OCI-LY7 (cell line): ENCODE results near the gene CLEC4F. TPM values are rescaled to one million over a fixed set of nuclear protein-coding genes. Genes with fewer than 3 reads are reported as not detected.

Experiments used
- BruUV-seq: library from RNA; stranded (reverse); fragments of 400-500 nt; replicated peaks from 2 replicates; lab custom pipeline; 2021; lab: Mats Ljungman, UMichigan
- CTCF ChIA-PET: fragments of 300-600 bp; sonication (Branson Sonifier 250); formaldehyde crosslinking; loops from one replicate; lab custom pipeline; 2022; ENCODE audit warnings: antibody characterized with exemption; ENCODE audit not compliant: unreplicated experiment; lab: Charles Lee
- POLR2A ChIA-PET: fragments of 300-600 bp; sonication (Branson Sonifier 250); formaldehyde crosslinking; loops from one replicate; lab custom pipeline; 2022; ENCODE audit warnings: antibody characterized with exemption; lab: Charles Lee
- DNase-seq: peaks from one replicate; pipeline ENCODE4 v3.0.0-alpha.2; 2015; ENCODE audit warnings: low spot score
- H2AFZ ChIP-seq: fragments of 200-600 bp; sonication (generic), shearing (Covaris generic); 2 replicates; pipeline ENCODE4 v1.6.1; 2014; ENCODE audit warnings: mild to moderate bottlenecking, antibody characterized with exemption, low read length, moderate library complexity
- H3K27ac ChIP-seq: fragments of 200-600 bp; sonication (generic); 2 replicates; pipeline ENCODE4 v1.5.1; 2014; ENCODE audit warnings: mixed run types, low read depth, mild to moderate bottlenecking, moderate library complexity, low read length, inconsistent platforms; ENCODE audit not compliant: poor library complexity, severe bottlenecking
- H3K36me3 ChIP-seq: fragments of 200-600 bp; sonication (generic); 2 replicates; pipeline ENCODE4 v1.6.1; 2014; ENCODE audit warnings: mild to moderate bottlenecking, antibody characterized with exemption, low read length, moderate library complexity, mixed read lengths; ENCODE audit not compliant: insufficient read depth
- H3K4me1 ChIP-seq: fragments of 200-600 bp; sonication (generic); 2 replicates; pipeline ENCODE4 v1.5.1; 2014; ENCODE audit warnings: mild to moderate bottlenecking, low read length; ENCODE audit not compliant: insufficient read depth, poor library complexity, severe bottlenecking
- H3K4me2 ChIP-seq: fragments of 200-600 bp; sonication (generic); 2 replicates; pipeline ENCODE4 v1.6.1; 2014; ENCODE audit warnings: mild to moderate bottlenecking, low read length
- H3K4me3 ChIP-seq: fragments of 200-600 bp; sonication (generic); 2 replicates; pipeline ENCODE4 v1.5.1; 2014; ENCODE audit warnings: mild to moderate bottlenecking, low read depth, low read length; ENCODE audit not compliant: poor library complexity, severe bottlenecking
- H3K79me2 ChIP-seq: fragments of 200-600 bp; sonication (generic); 2 replicates; pipeline ENCODE4 v1.6.1; 2016; ENCODE audit warnings: low read depth, mild to moderate bottlenecking, low read length, moderate library complexity, mixed read lengths; ENCODE audit not compliant: insufficient read depth
- H3K9me2 ChIP-seq: fragments of 200-600 bp; sonication (generic); 2 replicates; pipeline ENCODE4 v1.6.1; 2016; ENCODE audit warnings: mild to moderate bottlenecking, low read length, mixed read lengths; ENCODE audit not compliant: insufficient read depth
- H3K9me3 ChIP-seq: fragments of 200-600 bp; sonication (generic); 2 replicates; pipeline ENCODE4 v1.6.1; 2014; ENCODE audit warnings: mild to moderate bottlenecking, mixed run types, low read length, mixed read lengths
- H4K20me1 ChIP-seq: fragments of 200-600 bp; sonication (generic); 2 replicates; pipeline ENCODE4 v1.6.1; 2014; ENCODE audit warnings: mild to moderate bottlenecking, antibody characterized with exemption, low read length, moderate library complexity, mixed read lengths; ENCODE audit not compliant: insufficient read depth
- EZH2phosphoT487 ChIP-seq: fragments of 200-600 bp; sonication (generic); IDR thresholded peaks from 2 replicates; pipeline ENCODE4 v1.6.1; 2018; ENCODE audit warnings: low read depth, borderline replicate concordance, mild to moderate bottlenecking, mixed run types, antibody characterized with exemption, low read length, moderate library complexity, mixed read lengths
- intact Hi-C: fragments of 100-400 bp; cut with micrococcal nuclease; formaldehyde crosslinking; loops from one replicate; pipeline ENCODE4 v1.10.0; 2022; ENCODE audit not compliant: unreplicated experiment
- total RNA-seq, 2 experiments: library from RNA; depleted of rRNA in 1 of 2; stranded (reverse); fragments of >200 nt in 1 of 2; shearing (Covaris generic) in 1 of 2; gene quantifications; 2 replicates each; pipeline ENCODE4 v1.2.3, GENCODE V29; 2014 to 2022
- TF ChIP-seq, protein P1 (sequence below): fragments of 200-600 bp; sonication (generic); conservative IDR thresholded peaks from 2 replicates; pipeline ENCODE4 v1.5.1; 2014; ENCODE audit warnings: mild to moderate bottlenecking, antibody characterized with exemption, low read length, moderate library complexity, mixed read lengths

CLEC4F gene
- total RNA-seq, 2 experiments from 2014 or later: not detected

DNA sequence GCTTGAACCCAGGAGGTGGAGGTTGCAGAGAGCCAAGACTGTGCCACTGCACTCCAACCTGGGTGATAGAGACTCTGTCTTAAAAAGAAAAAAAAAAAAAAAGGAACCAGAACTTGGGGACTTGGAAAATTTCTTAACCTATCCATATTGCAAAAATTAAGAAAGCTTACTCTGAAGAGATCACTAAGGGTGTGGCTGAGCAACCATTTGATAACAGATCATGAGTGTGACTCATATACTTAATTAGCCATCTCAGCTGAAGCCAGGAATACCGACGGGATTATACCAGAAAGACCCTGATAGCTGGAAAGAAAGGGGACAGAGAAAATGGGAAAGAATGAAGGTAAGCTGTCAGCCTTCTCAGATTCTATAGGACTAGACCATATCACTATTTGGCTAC, 45.3 kb downstream of the CLEC4F start:
- intact Hi-C loops: no loop called here
- POLR2A ChIA-PET: interaction anchor here (0.5 to 1.0 kb wide), 4 partner anchors 9 to 227 kb away, joined by 3 read pairs; no protein-coding TSS in a partner anchor
- no peaks in the 10 kb centered on the region for H3K4me1 ChIP-seq

DNA sequence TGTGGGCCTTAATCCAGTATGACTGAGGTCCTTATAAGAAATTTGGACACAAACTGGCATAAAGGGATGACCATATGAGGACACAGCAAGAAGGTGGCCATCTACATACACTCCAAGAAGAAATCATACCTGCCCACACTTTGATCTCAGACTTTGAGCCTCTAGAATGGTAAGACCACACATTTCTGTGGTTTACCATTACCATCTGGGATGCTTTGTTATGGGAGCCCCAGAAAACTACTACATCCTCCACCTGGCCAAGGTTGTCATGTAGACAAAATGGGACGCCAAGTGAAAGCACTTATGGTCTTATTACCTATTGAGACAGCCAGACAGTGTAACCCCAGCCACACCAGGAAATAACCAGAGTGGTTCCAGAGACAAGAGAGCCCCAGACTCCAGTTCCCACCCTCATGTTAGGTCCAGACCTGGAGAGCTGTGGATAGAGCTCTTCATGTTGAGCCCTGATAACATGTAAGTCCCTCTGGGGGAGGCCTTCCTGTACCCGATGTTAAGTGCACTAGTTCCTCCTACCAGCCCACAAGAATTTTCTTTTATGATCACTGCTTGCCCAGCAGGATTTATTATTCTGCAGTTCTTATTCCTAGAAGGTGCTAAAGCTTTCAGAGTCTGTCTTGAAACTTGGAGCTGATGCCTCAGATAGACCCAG, 47.8 kb downstream of the CLEC4F start:
- Histone ChIP-seq H3K36me3 (no peaks in the 10 kb centered on the region), H3K9me2 (no peaks in the 10 kb centered on the region), H3K27ac (no peak overlapping the region), H2AFZ (no peak overlapping the region), H3K4me3 (no peak overlapping the region), H3K9me3 (no peaks in the 10 kb centered on the region), H3K4me1 (no peaks in the 10 kb centered on the region), H3K4me2 (no peak overlapping the region), H4K20me1 (no peaks in the 10 kb centered on the region), H3K79me2 (no peaks in the 10 kb centered on the region)
- no TSS peak for BruUV-seq
- intact Hi-C loops: no loop called here
- no peak for DNase-seq
- ChIA-PET POLR2A (interaction anchor here (0.6 kb wide), 1 partner anchor 949 kb away, joined by 3 read pairs; no protein-coding TSS in a partner anchor), CTCF (no interaction called here)
- TF ChIP-seq EZH2phosphoT487: no peak
- TF ChIP-seq, protein P1, sequence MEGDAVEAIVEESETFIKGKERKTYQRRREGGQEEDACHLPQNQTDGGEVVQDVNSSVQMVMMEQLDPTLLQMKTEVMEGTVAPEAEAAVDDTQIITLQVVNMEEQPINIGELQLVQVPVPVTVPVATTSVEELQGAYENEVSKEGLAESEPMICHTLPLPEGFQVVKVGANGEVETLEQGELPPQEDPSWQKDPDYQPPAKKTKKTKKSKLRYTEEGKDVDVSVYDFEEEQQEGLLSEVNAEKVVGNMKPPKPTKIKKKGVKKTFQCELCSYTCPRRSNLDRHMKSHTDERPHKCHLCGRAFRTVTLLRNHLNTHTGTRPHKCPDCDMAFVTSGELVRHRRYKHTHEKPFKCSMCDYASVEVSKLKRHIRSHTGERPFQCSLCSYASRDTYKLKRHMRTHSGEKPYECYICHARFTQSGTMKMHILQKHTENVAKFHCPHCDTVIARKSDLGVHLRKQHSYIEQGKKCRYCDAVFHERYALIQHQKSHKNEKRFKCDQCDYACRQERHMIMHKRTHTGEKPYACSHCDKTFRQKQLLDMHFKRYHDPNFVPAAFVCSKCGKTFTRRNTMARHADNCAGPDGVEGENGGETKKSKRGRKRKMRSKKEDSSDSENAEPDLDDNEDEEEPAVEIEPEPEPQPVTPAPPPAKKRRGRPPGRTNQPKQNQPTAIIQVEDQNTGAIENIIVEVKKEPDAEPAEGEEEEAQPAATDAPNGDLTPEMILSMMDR: no peak

More for the DNA sequence above, 45.3 kb downstream of the CLEC4F start:
- no peak for DNase-seq
- H4K20me1 ChIP-seq: no peaks in the 10 kb centered on the region
- H3K4me2 ChIP-seq: no peak overlapping the region
- no peak overlapping the region for H3K27ac ChIP-seq
- no peak overlapping the region for H2AFZ ChIP-seq
- no peak for TF ChIP-seq EZH2phosphoT487
- TF ChIP-seq, protein P1: no peak
- CTCF ChIA-PET: no interaction called here
- H3K9me2 ChIP-seq: no peaks in the 10 kb centered on the region
- no peak overlapping the region for H3K4me3 ChIP-seq
- H3K9me3 ChIP-seq: no peaks in the 10 kb centered on the region
- H3K79me2 ChIP-seq: no peaks in the 10 kb centered on the region
- H3K36me3 ChIP-seq: no peaks in the 10 kb centered on the region
- no TSS peak for BruUV-seq

DNA sequence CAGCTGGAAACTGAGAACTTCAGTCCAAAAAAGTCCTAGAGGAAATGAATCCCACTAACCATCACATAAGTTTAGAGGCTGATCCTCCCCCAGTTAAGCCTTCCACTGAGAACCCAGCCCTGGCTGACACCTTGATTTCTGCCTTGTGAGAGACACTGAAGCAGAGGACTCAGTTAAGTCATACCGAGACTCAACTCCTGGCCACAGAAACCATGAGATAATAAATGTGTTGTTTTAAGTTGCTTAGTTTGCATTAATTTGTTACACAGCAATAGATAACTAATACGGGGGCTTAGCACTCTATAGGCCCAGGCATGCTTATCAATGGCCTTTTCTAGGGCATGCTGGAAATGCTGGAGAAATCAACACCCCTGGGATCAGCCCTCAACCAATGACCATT, 49.0 kb downstream of the CLEC4F start:
- no peaks in the 10 kb centered on the region for H3K4me1 ChIP-seq
- ChIA-PET POLR2A (no interaction called here), CTCF (no interaction called here)
- H3K36me3 ChIP-seq: no peaks in the 10 kb centered on the region
- no peak for DNase-seq
- H3K79me2 ChIP-seq: no peaks in the 10 kb centered on the region
- BruUV-seq: no TSS peak
- H3K9me2 ChIP-seq: no peaks in the 10 kb centered on the region
- no peak overlapping the region for H2AFZ ChIP-seq
- no peaks in the 10 kb centered on the region for H4K20me1 ChIP-seq
- intact Hi-C loops: no loop called here
- TF ChIP-seq EZH2phosphoT487: no peak
- TF ChIP-seq, protein P1: no peak
- no peaks in the 10 kb centered on the region for H3K9me3 ChIP-seq
- H3K4me3 ChIP-seq: no peak overlapping the region
- H3K27ac ChIP-seq: no peak overlapping the region
- H3K4me2 ChIP-seq: no peak overlapping the region
